PC-9 (cell line): ENCODE results near the gene UBE3C. TPM values are rescaled to one million over a fixed set of nuclear protein-coding genes. Genes with fewer than 3 reads are reported as not detected.
"Not testable (repeated sequence)": the region's sequence is repeated elsewhere in the genome, so short reads cannot be mapped to it uniquely, and the experiment has no call there.

Source experiments
- BruUV-seq: library from RNA; stranded (reverse); fragments of 400-500 nt; replicated peaks from 2 replicates; lab custom pipeline; 2021; lab: Mats Ljungman, UMichigan
- CTCF ChIA-PET: fragments of 300-600 bp; sonication (Branson Sonifier 250); formaldehyde crosslinking; loops from one replicate; lab custom pipeline; 2022; ENCODE audit warnings: antibody characterized with exemption; lab: Charles Lee
- POLR2A ChIA-PET: fragments of 300-600 bp; sonication (Branson Sonifier 250); formaldehyde crosslinking; loops from one replicate; lab custom pipeline; 2022; ENCODE audit warnings: antibody characterized with exemption; ENCODE audit not compliant: unreplicated experiment; lab: Charles Lee
- DNase-seq, 2 experiments: peaks; one replicate each; pipeline versions ENCODE4 v3.0.0 to v3.0.0-alpha.2; 2015 to 2022; ENCODE audit warnings: mixed read lengths in 1 of 2
- H2AFZ ChIP-seq: fragments of 200-600 bp; sonication (generic); 2 replicates; pipeline ENCODE4 v1.8.1; 2017; ENCODE audit warnings: antibody characterized with exemption
- H3F3A ChIP-seq: fragments of 200-600 bp; sonication (generic); 2 replicates; pipeline ENCODE4 v1.8.1; 2017; ENCODE audit warnings: antibody characterized with exemption, mild to moderate bottlenecking, low read depth; ENCODE audit not compliant: insufficient read depth
- H3K27ac ChIP-seq: fragments of 200-600 bp; sonication (generic); 2 replicates; pipeline ENCODE4 v1.6.1; 2016; ENCODE audit warnings: mixed run types
- H3K27me3 ChIP-seq: fragments of 200-600 bp; sonication (generic); 2 replicates; pipeline ENCODE4 v1.6.1; 2016; ENCODE audit warnings: low read depth, mixed run types; ENCODE audit not compliant: insufficient read depth
- H3K36me3 ChIP-seq: fragments of 200-600 bp; sonication (generic); 2 replicates; pipeline ENCODE4 v1.6.1; 2016; ENCODE audit warnings: low read depth, mixed run types
- H3K4me1 ChIP-seq: fragments of 200-600 bp; sonication (generic); replicated peaks from 2 replicates; pipeline ENCODE4 v1.6.1; 2016; ENCODE audit warnings: mixed run types; ENCODE audit not compliant: insufficient read depth
- H3K4me2 ChIP-seq: fragments of 200-600 bp; sonication (generic); 2 replicates; pipeline ENCODE4 v1.6.1; 2017; ENCODE audit warnings: mixed run types
- H3K4me3 ChIP-seq: fragments of 200-600 bp; sonication (generic); 2 replicates; pipeline ENCODE4 v1.6.1; 2016; ENCODE audit warnings: mixed run types
- H3K79me2 ChIP-seq: fragments of 200-600 bp; sonication (generic); 2 replicates; pipeline ENCODE4 v1.6.1; 2017; ENCODE audit warnings: low read depth, mixed run types
- H3K9me2 ChIP-seq: fragments of 200-600 bp; sonication (generic); 2 replicates; pipeline ENCODE4 v1.8.1; 2017; ENCODE audit warnings: mild to moderate bottlenecking; ENCODE audit not compliant: insufficient read depth
- H3K9me3 ChIP-seq: fragments of 200-600 bp; sonication (generic); 2 replicates; pipeline ENCODE4 v1.8.1; 2016; ENCODE audit warnings: low read depth; ENCODE audit not compliant: insufficient read depth
- H4K20me1 ChIP-seq: fragments of 200-600 bp; sonication (generic); 2 replicates; pipeline ENCODE4 v1.8.1; 2017; ENCODE audit not compliant: insufficient read depth
- CTCF ChIP-seq: fragments of 200-600 bp; sonication (generic); conservative IDR thresholded peaks from 2 replicates; pipeline ENCODE4 v1.6.1; 2017; ENCODE audit warnings: mixed run types, antibody characterized with exemption, mild to moderate bottlenecking, moderate library complexity
- EZH2 ChIP-seq: fragments of 200-600 bp; sonication (generic); IDR thresholded peaks from 2 replicates; pipeline ENCODE4 v1.8.0; 2017; ENCODE audit warnings: antibody characterized with exemption, low read depth
- intact Hi-C: fragments of 100-400 bp; cut with micrococcal nuclease; formaldehyde crosslinking; loops from one replicate; pipeline ENCODE4 v1.10.0; 2022; ENCODE audit not compliant: unreplicated experiment
- total RNA-seq: library from RNA; stranded (reverse); gene quantifications from 2 replicates; pipeline ENCODE4 v1.2.3, GENCODE V29; 2021

UBE3C gene
- total RNA-seq, 1 experiment from 2014 or later = 77.6 TPM

- ChIA-PET POLR2A (interaction anchor here (0.6 kb wide), 1 partner anchor 8 kb away, joined by 9 read pairs; no protein-coding TSS in a partner anchor), CTCF (interaction anchor here (0.6 kb wide), 1 partner anchor 9 kb away, joined by 4 read pairs; no protein-coding TSS in a partner anchor)
- no peak for DNase-seq
- H3K4me1 ChIP-seq = peaks cover 15% of the 10 kb centered on the region
- H3K4me3 ChIP-seq = no peak overlapping the region
- H3K4me2 ChIP-seq = no peak overlapping the region
- H3K27me3 ChIP-seq = no peaks in the 10 kb centered on the region
- TF ChIP-seq CTCF (no peak), EZH2 (no peak)
- no TSS peak for BruUV-seq
- H3K79me2 ChIP-seq = no peaks in the 10 kb centered on the region
- intact Hi-C loops = loop anchor here (10.0 kb wide), 2 partner anchors 115 to 1325 kb away; partner anchors contain the start of gene MNX1
- no peaks in the 10 kb centered on the region; the same call in 1 of the 2 replicates for H3F3A ChIP-seq
- no peaks in the 10 kb centered on the region for H3K9me2 ChIP-seq
- H3K27ac ChIP-seq = no peak overlapping the region
- no peaks in the 10 kb centered on the region for H4K20me1 ChIP-seq
- no peak overlapping the region for H2AFZ ChIP-seq
- H3K9me3 ChIP-seq = no peaks in the 10 kb centered on the region
- H3K36me3 ChIP-seq = no peaks in the 10 kb centered on the region
Observed at GRCh38 chr7:157129907-157130460, 8.7 kb upstream of the UBE3C start.

- POLR2A ChIA-PET = interaction anchor here (0.7 kb wide), 1 partner anchor 9 kb away, joined by 3 read pairs; no protein-coding TSS in a partner anchor
- H3K27me3 ChIP-seq = not testable (repeated sequence)
- intact Hi-C loops = loop anchor here (10.0 kb wide), 2 partner anchors 116 to 1326 kb away; partner anchors contain the start of gene MNX1
Observed at GRCh38 chr7:157130849-157131248, 7.9 kb upstream of the UBE3C start.

GRCh38 chr7:157132796-157133195 is 5.9 kb upstream of the UBE3C start:
- BruUV-seq = no TSS peak
- ChIA-PET CTCF (interaction anchor here (0.6 kb wide), 1 partner anchor 21 kb away, joined by 3 read pairs; no protein-coding TSS in a partner anchor), POLR2A (no interaction called here)
- Histone ChIP-seq H3K4me1 (peaks cover 24% of the 10 kb centered on the region), H3K9me3 (no peaks in the 10 kb centered on the region), H3K27ac (no peak overlapping the region), H3F3A (peaks cover 8% of the 10 kb centered on the region), H3K4me2 (peak overlapping the region; percentile 6; the same call in 1 of the 2 replicates), H4K20me1 (no peaks in the 10 kb centered on the region), H3K36me3 (no peaks in the 10 kb centered on the region), H3K9me2 (no peaks in the 10 kb centered on the region), H2AFZ (no peak overlapping the region), H3K4me3 (no peak overlapping the region), H3K79me2 (no peaks in the 10 kb centered on the region), H3K27me3 (no peaks in the 10 kb centered on the region)
- intact Hi-C loops = loop anchor here (10.0 kb wide), 2 partner anchors 118 to 1328 kb away; partner anchors contain the start of gene MNX1
- peak in 1 of 2 experiments; percentile 82 for DNase-seq
- TF ChIP-seq EZH2 (no peak), CTCF (no peak)

More at GRCh38 chr7:157130849-157131248, 7.9 kb upstream of the UBE3C start:
- H4K20me1 ChIP-seq, BruUV-seq, H3F3A ChIP-seq, H3K4me3 ChIP-seq, H3K27ac ChIP-seq, H3K9me2 ChIP-seq, H3K79me2 ChIP-seq, DNase-seq, H3K36me3 ChIP-seq, H3K4me2 ChIP-seq, H2AFZ ChIP-seq, H3K9me3 ChIP-seq: not testable (repeated sequence)
- CTCF ChIA-PET = interaction anchor here (0.6 kb wide), 1 partner anchor 10 kb away, joined by 4 read pairs; no protein-coding TSS in a partner anchor
- peaks cover 15% of the 10 kb centered on the region for H3K4me1 ChIP-seq
